Stimulated activated naive B cell treated with anti-CD40 and anti-IgM and Interleukin-4, amounts not matched to agents 10 μg/mL and 1 μg/mL and 100 μg/mL, for 72 hours (primary cell): ENCODE results near the gene TLE3.
A peak's percentile ranks its signal among the peaks of the same experiment; 100 is the strongest.

Experiments
- ATAC-seq, 2 donors: fragments of 150-1000 bp; cut with Tn5 transposase; replicated peaks; 2 replicates each; pipeline ENCODE4 v1.10.0; 2021; ENCODE audit warnings: moderate library complexity in 1 of 2
- DNase-seq: peaks from one replicate; pipeline ENCODE4 v3.0.0; 2021
- H3K27ac Mint-ChIP-seq: one replicate; pipeline ENCODE4 v1.8.0; 2022; ENCODE audit warnings: mild to moderate bottlenecking, mixed read lengths
- H3K27me3 Mint-ChIP-seq, 2 donors: one replicate each; pipeline ENCODE4 v1.8.0; 2022; ENCODE audit warnings: mixed read lengths in 2 of 2
- H3K36me3 Mint-ChIP-seq, 2 donors: one replicate each; pipeline ENCODE4 v1.8.0; 2022; ENCODE audit warnings: mixed read lengths in 2 of 2, mild to moderate bottlenecking in 1 of 2
- H3K4me1 Mint-ChIP-seq, 2 donors: one replicate each; pipeline ENCODE4 v1.8.0; 2022; ENCODE audit warnings: mixed read lengths in 2 of 2, mild to moderate bottlenecking in 1 of 2
- H3K4me3 Mint-ChIP-seq, 2 donors: one replicate each; pipeline ENCODE4 v1.8.0; 2022; ENCODE audit warnings: mild to moderate bottlenecking in 2 of 2, mixed read lengths in 2 of 2, moderate library complexity in 1 of 2
- H3K9me3 Mint-ChIP-seq, 2 donors: one replicate each; pipeline ENCODE4 v1.8.0; 2022; ENCODE audit warnings: mixed read lengths in 2 of 2, mild to moderate bottlenecking in 1 of 2

Gene TLE3

DNA sequence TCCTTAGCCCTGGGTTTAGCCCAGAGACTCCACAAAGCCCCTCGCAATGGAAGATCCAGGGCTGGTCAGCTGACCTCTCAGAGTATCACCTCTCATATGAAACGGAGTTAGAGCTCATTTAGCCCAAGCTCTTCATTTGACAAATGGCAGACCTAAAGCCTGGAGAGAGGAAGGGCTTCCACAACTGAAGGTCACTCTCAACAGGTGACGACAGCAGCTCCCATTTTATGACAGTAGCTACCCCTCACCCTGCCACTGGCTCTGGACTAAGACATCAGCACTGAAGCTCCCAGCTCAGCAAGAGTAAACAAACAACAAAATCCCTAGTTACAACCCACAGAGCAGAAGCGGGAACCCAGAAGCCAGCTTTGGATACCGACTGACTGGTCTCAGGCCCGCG lies 33.7 kb downstream of the TLE3 start:
- no peak for DNase-seq
- Mint-ChIP-seq H3K27me3 (no peaks in the 10 kb centered on the region), H3K27ac (no peak overlapping the region), H3K4me3 (no peak overlapping the region), H3K36me3 (peaks cover 37 to 59% of the 10 kb centered on the region in 2 donors), H3K9me3 (no peaks in the 10 kb centered on the region), H3K4me1 (no peaks in the 10 kb centered on the region)
- no peak for ATAC-seq

GRCh38 chr15:70063261-70063925 lies 34.3 kb downstream of the TLE3 start:
- DNase-seq, result no peak
- Mint-ChIP-seq H3K4me3 (no peak overlapping the region), H3K27me3 (no peaks in the 10 kb centered on the region), H3K9me3 (no peaks in the 10 kb centered on the region), H3K36me3 (peaks cover 43 to 61% of the 10 kb centered on the region in 2 donors), H3K27ac (no peak overlapping the region), H3K4me1 (no peaks in the 10 kb centered on the region)
- ATAC-seq, result no peak

GRCh38 chr15:70062321-70062956 lies 35.3 kb downstream of the TLE3 start:
- Mint-ChIP-seq H3K9me3 (no peaks in the 10 kb centered on the region), H3K4me3 (no peak overlapping the region), H3K27me3 (no peaks in the 10 kb centered on the region), H3K36me3 (peaks cover 49 to 68% of the 10 kb centered on the region in 2 donors), H3K27ac (no peak overlapping the region), H3K4me1 (no peaks in the 10 kb centered on the region)
- ATAC-seq (no peak), DNase-seq (no peak)

- no peak for ATAC-seq
These were observed 35.9 kb downstream of the TLE3 start for GRCh38 chr15:70061696-70062270.

DNA sequence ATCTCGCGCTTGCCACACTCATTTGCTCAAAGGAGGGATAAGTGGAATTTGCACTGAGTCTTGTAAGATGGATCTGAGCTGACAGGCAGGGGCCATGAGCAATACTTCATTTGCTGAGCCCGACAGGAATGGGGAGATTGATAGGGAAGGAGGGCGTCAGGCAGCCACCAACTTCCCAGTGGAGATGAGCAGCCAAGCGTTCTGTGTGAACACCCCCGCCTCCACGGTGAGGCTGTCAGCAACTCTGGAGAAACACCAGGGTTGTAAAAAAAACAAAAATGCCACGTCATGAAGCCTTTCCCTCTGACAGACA lies 36.8 kb downstream of the TLE3 start:
- no peaks in the 10 kb centered on the region for H3K9me3 Mint-ChIP-seq
- H3K27me3 Mint-ChIP-seq, result no peaks in the 10 kb centered on the region
- H3K4me3 Mint-ChIP-seq, result no peak overlapping the region
- no peak for DNase-seq
- no peak overlapping the region for H3K27ac Mint-ChIP-seq
- no peak for ATAC-seq
- no peaks in the 10 kb centered on the region for H3K4me1 Mint-ChIP-seq
- peaks cover 52 to 64% of the 10 kb centered on the region in 2 donors for H3K36me3 Mint-ChIP-seq

More at GRCh38 chr15:70061696-70062270, 35.9 kb downstream of the TLE3 start:
- no peaks in the 10 kb centered on the region for H3K9me3 Mint-ChIP-seq
- H3K27ac Mint-ChIP-seq, result no peak overlapping the region
- peaks cover 48 to 69% of the 10 kb centered on the region in 2 donors for H3K36me3 Mint-ChIP-seq
- DNase-seq, result no peak
- H3K4me1 Mint-ChIP-seq, result no peaks in the 10 kb centered on the region
- H3K27me3 Mint-ChIP-seq, result no peaks in the 10 kb centered on the region
- H3K4me3 Mint-ChIP-seq, result no peak overlapping the region

DNA sequence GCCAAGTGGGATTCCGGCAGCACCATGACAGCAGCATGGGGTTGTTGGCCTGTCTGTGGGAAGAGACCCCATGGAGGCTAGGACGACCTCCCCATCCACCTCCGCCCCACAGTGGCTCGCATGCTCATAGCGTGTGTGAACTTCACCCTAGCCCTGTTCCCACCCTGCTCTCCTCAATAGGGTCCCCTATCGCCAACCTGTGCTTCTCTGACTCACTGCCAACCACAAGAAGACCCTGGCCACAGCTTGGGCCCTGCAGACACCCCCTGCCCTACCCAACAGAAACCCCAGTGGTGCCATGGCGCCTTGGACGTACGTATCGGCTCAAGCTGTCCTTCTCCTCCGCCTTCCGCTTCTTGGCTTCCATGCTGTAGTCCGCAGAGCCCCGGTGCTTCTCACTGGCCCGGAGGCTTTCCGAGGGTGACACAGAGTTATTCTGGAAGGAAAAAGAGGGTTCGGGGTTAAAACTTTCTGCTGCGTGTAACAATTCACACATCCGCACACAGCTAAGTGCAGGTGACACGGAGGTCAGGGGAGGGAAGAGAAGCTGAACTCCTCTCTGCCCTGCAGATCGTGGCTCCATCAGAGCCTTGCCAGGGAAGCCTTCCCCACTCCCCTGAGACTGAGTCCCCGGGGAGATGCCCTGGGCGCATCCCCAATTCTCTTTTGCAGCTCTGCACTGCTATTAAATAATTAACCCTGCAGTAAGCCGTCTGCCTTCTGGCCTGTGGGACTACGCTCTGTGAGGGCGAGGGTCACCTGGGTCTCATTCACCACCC lies 37.3 kb downstream of the TLE3 start:
- Mint-ChIP-seq H3K27ac (no peak overlapping the region), H3K9me3 (no peaks in the 10 kb centered on the region), H3K36me3 (peaks cover 54 to 66% of the 10 kb centered on the region in 2 donors), H3K4me3 (no peak overlapping the region), H3K27me3 (no peaks in the 10 kb centered on the region), H3K4me1 (no peaks in the 10 kb centered on the region)
- DNase-seq (no peak), ATAC-seq (no peak)

GRCh38 chr15:70059476-70060213 lies 38.1 kb downstream of the TLE3 start:
- H3K4me1 Mint-ChIP-seq, result no peaks in the 10 kb centered on the region
- H3K27me3 Mint-ChIP-seq, result no peaks in the 10 kb centered on the region
- no peak overlapping the region for H3K4me3 Mint-ChIP-seq
- DNase-seq (no peak), ATAC-seq (no peak)
- no peaks in the 10 kb centered on the region for H3K9me3 Mint-ChIP-seq
- peak overlapping the region; percentile 82 for H3K27ac Mint-ChIP-seq
- peaks cover 58 to 71% of the 10 kb centered on the region in 2 donors for H3K36me3 Mint-ChIP-seq

- Mint-ChIP-seq H3K27ac (no peak overlapping the region), H3K9me3 (no peaks in the 10 kb centered on the region), H3K36me3 (peaks cover 64 to 74% of the 10 kb centered on the region in 2 donors), H3K4me3 (no peak overlapping the region), H3K4me1 (no peaks in the 10 kb centered on the region), H3K27me3 (no peaks in the 10 kb centered on the region)
- ATAC-seq, result no peak
- DNase-seq, result no peak
These were observed 38.9 kb downstream of the TLE3 start for GRCh38 chr15:70058642-70059360.

DNA sequence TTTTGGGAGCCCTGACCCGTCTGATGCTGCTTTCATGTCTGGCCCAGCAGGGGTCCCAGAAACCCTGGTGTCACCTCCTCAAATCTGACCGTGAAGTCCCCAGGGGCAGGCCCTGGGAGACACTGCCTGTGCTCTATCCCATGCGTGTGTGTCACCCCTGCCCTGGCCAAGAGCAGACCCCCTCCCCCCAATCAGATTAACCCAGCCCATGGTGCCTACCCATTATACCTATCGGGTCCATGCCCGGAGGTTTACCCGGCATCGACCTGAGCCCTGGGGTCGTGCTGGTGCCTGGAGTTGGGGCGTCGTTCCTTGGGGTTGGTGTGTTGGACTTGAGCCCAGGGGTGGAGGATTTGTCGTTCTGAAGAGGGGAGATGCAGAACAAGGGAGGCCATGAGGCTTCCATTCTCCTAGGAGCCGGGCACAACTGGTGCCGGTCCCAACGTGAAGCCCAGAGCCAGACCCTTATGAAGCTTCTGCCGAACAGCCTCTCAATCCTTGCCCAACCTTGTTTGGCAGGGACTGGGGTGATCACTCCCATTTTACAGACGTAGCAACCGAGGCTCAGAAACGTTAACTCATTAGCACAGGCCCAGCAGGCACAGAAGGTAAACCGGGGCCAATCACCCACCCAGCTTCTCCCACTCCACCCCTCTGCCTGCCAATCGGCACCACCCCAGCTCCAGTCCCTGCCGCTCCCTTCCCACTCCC lies 39.6 kb downstream of the TLE3 start:
- Mint-ChIP-seq H3K27me3 (no peaks in the 10 kb centered on the region), H3K27ac (no peak overlapping the region), H3K4me1 (no peaks in the 10 kb centered on the region), H3K9me3 (no peaks in the 10 kb centered on the region), H3K36me3 (peaks cover 62 to 82% of the 10 kb centered on the region in 2 donors), H3K4me3 (no peak overlapping the region)
- DNase-seq (no peak), ATAC-seq (no peak)

- peaks cover 56 to 82% of the 10 kb centered on the region in 2 donors for H3K36me3 Mint-ChIP-seq
- H3K4me1 Mint-ChIP-seq, result no peaks in the 10 kb centered on the region
- no peak overlapping the region for H3K4me3 Mint-ChIP-seq
- H3K27ac Mint-ChIP-seq, result no peak overlapping the region
- ATAC-seq, result no peak
- H3K9me3 Mint-ChIP-seq, result no peaks in the 10 kb centered on the region
- DNase-seq, result no peak
- H3K27me3 Mint-ChIP-seq, result no peaks in the 10 kb centered on the region
These were observed 41.5 kb downstream of the TLE3 start for GRCh38 chr15:70056091-70056680.

DNA sequence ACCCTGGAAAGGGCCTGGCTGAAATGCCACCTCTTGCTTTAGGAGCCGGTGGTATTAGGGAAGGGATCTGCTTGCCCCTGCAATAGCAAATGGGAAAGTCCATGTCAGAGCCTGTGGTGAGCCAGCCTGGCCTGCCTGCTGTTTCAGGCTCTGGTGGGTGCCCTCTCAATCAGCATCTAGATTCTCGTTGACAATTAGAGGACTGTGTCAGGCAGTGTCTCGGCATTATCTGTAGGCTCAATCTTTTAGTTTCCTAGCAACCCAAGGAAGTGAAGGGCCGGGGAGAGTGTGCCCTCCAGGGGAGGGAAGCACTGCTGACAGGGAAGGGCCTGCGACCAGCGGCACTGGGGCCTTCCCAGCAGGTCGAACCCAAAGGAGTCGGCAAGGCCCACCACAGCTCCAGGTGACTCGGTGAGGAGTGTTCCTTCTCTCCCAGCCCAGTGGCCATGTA lies 42.1 kb downstream of the TLE3 start:
- DNase-seq (no peak), ATAC-seq (no peak)
- Mint-ChIP-seq H3K27ac (no peak overlapping the region), H3K27me3 (no peaks in the 10 kb centered on the region), H3K36me3 (peaks cover 51 to 83% of the 10 kb centered on the region in 2 donors), H3K4me1 (no peaks in the 10 kb centered on the region), H3K9me3 (no peaks in the 10 kb centered on the region), H3K4me3 (no peak overlapping the region)

DNA sequence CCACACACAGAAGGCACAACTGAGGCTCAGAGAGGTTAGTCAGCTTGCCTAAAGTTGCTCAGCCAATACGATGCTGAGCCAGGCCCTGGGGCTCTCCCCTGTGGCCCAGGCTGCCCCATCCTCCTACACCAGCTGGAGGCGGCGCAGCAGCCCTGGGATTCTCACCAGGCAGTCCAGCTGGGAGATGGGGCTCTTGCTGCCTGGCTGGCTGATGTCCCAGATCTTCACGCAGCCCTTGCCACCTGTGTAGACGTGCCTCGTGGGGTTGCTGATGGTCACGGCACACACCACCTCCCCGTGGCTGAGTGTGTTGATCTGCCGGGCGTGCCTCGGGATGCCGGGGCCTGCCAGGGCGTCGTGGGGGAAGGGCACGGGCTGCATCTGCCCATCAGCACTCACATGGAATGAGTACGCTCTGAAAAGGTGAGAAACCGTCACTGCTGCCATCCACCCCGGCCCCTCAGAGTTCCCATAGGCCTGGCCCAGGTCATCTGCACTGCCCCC lies 42.8 kb downstream of the TLE3 start:
- no peaks in the 10 kb centered on the region for H3K9me3 Mint-ChIP-seq
- no peaks in the 10 kb centered on the region for H3K4me1 Mint-ChIP-seq
- H3K27me3 Mint-ChIP-seq, result no peaks in the 10 kb centered on the region
- H3K36me3 Mint-ChIP-seq, result peaks cover 54 to 82% of the 10 kb centered on the region in 2 donors
- no peak overlapping the region for H3K4me3 Mint-ChIP-seq
- ATAC-seq (no peak), DNase-seq (no peak)
- H3K27ac Mint-ChIP-seq, result no peak overlapping the region

DNA sequence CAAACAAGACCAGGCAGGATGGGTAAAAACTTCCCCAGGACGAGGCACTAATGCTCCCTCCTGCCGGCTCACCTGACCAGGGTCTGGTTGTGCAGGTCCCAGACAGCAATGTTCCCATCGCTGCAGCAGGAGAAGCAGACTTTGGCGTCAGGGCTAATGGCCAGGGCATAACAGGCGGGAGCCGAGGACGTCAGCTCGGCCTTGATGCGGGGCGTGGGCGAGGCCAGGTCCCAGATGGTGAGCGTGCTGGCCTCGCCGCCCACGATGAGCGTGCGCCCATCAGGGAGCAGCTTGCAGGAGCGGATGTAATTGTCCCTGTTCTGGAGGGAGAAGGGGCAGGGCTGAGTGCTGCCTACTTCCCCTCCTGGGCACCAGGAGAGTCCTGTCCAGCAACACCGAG lies 43.4 kb downstream of the TLE3 start:
- Mint-ChIP-seq H3K9me3 (no peaks in the 10 kb centered on the region), H3K4me3 (no peak overlapping the region), H3K4me1 (no peaks in the 10 kb centered on the region), H3K27me3 (no peaks in the 10 kb centered on the region), H3K27ac (peak overlapping the region; percentile 43), H3K36me3 (peaks cover 51 to 78% of the 10 kb centered on the region in 2 donors)
- ATAC-seq (no peak), DNase-seq (no peak)
